CD4-positive, alpha-beta T cell treated with Interleukin-4 for 1 hour (primary cell): ENCODE data around the gene ATP6V1E1.

Source experiments
- DNase-seq, 2 donors: peaks; one replicate each; pipeline ENCODE4 v3.0.0-alpha.2; 2020 to 2022

ATP6V1E1 gene

GRCh38 chr22:17633217-17633997 lies 4.9 kb upstream of the ATP6V1E1 start:
- DNase-seq, result no peak

GRCh38 chr22:17631076-17631565 lies 2.6 kb upstream of the ATP6V1E1 start:
- DNase-seq, result no peak

DNA sequence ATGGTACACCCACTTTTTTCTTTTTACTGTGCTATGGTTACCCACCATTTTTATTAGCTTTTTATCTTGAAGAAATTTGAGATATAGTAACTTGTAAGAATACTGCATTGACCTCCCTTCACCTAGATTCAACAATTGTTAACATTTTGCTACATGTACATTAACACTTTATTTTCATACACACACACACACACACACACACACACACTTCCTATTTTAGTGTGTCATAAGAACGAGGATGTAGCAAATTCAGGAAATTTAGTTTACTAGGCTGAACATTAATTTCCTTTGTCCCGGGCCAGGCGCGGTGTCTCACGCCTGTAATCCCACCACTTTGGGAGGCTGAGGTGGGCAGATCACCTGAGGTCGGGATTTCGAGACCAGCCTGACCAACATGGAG lies 1.1 kb upstream of the ATP6V1E1 start:
- DNase-seq, result no peak

- DNase-seq, result no peak
Observed at GRCh38 chr22:17629173-17629489, 582 bp upstream of the ATP6V1E1 start.

DNA sequence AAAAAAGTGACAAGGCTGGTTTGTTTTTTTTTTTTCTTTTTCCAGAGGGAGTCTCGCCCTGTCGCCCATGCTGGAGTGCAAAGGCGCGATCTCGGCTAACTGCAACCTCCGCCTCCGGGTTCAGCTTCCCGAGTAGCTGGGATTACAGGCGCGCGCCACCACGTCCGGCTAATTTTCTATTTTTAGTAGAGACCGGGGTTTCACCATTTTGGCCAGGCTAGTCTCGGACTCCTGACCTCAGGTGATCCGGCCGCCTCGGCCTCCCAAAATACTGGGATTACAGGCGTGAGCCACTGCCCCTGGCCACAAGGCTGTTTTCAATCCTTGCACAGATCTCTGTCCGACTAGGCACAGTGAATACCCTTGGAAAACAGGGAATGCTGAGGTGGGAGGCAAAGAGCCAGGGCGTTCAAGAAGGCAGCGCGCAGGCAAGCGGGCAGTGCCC lies 566 bp downstream of the ATP6V1E1 start:
- DNase-seq, result no peak

DNA sequence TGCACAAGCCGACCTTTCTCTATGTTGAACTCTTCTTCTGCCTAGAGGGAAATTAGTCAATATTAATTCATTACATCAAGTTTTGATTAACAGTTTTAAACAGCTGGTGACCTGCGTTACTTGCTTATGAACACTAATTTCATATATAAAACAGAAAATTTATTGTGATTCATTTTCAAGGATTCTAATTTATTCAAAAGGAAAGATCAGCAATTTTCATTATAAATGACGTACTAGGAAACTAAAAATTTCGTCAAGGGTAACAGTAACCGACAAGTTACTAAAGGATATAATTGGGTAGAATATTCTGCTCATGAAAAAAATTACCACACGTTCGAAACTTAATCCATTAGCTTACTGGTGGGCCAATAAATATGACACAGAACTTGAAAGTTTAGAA lies 15.3 kb downstream of the ATP6V1E1 start:
- DNase-seq, result no peak

DNA sequence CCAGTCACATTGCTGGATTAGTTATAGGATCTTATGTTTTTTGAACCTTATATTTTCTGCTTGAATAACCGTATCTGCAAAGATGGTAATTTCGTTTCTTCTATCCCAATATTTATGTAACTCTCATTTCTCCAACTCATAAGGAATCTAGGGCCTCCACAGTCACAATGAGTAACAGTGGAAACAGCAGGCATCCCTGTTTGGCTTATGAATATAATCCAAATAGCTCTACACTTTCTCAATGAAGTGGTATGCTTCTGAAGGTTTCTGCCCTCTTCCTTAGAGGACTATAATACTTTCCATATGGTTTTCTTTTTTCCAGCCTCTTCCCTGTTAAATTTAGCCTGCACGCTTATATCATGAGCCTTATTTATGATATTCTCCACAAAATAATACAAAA lies 16.5 kb downstream of the ATP6V1E1 start:
- DNase-seq, result no peak

DNA sequence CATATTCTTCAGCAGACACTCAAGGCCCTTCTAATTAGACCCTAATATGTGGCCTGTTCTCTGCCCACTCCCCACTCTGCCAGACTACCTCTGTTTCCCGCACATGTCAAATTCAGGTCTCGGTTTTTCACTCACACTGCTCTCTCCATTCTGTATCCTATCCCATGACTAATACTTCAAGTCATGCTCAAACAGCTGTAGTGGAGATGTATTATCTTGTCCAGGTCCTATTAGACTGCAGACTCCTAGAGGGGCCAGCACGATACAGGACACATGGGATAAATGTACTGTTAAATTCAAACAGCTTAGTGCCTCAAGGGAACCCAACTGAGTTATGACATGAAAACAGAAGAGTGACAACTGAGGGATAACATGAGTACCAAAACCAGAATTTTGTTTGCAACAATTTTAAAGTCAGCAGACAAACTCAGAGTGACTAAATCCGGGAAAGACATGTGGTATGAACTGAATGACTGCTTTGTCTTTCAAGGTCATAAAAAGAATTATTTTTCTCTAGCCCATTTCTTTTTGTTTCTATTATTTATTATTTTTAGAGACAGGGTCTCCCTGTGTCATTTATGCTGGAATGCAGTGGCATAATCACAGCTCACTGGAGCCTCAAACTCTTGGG lies 20.5 kb downstream of the ATP6V1E1 start:
- DNase-seq, result no peak

- no peak for DNase-seq
Observed at GRCh38 chr22:17606496-17606895, 22.1 kb downstream of the ATP6V1E1 start.

DNA sequence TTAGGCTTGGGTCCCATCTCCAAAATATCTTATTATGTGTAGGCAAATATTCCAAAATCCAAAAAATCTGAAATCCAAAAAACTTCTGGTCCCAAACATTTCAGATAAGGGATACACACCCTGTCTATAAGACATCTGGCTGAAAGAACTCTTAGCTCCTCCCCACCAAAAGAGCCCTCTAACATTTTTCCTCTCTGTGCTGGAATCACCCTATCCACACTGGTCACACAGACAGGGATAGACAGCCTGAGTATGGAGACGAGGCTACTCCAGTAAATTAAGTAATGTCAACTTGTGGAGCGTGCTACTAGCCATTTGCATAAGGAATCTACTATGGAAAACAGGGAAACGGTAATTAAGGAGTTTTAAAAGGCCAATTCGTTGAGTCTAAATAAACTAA lies 24.9 kb downstream of the ATP6V1E1 start:
- no peak for DNase-seq

GRCh38 chr22:17601031-17601430 lies 27.5 kb downstream of the ATP6V1E1 start:
- no peak for DNase-seq

DNA sequence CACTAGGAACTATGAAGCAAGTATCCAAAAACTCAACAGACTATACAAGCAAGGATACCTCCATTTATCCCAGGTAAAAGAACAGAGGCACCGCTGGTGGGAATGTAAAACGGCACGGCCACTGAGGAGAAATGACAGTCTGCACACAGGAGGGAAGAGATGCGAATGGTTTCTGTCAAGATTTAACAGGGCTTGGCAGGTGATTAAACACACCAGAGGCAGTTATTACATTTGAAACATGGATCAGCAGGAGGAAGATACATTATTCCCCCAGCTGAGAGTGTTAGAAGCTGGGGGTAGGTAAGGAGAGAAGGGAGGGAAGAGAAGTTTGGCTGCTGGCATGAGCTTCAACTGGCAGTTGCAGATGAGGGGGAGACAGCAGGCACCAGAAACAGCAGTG lies 30.2 kb downstream of the ATP6V1E1 start:
- DNase-seq, result no peak

DNA sequence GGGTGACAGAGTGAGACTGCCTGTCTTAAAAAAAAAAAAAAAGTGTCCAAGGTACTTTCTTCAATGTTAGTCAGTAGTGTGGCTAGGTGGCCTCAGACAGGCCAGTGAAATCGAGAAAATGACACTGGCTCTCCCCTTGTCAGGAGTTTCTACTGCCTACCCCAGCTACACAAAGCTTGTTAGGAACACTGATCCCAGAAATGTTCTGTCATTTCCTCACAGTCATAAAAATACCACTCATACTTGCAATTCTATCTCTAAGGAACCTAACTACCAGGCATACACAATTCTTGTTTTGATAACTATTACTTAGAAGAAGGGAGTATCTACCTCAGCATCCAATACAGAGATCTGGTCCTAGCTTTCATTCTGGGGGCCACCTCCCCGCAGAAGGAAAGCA lies 31.3 kb downstream of the ATP6V1E1 start:
- DNase-seq, result no peak

- no peak for DNase-seq
Observed at GRCh38 chr22:17596226-17596625, 32.3 kb downstream of the ATP6V1E1 start.

DNA sequence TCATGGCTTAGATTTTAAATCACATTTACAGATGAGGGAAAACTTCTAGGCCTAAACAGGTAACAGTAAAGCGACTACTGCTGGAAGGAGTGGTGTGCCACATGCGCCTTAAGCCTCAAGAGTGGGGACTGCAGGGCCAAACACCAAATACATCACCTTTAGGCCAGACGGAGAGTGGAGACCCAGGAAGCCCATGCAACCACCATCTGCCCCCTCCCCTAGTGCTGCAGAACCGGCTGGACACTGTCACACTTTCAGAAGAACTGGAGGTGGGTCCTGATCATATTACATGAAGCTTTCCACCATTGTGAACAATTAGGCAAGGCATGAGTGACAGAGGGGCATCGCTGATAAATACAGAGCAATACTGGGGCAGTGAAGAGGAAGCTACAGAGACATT lies 36.3 kb downstream of the ATP6V1E1 start:
- DNase-seq, result no peak

GRCh38 chr22:17590586-17590985 lies 38.0 kb downstream of the ATP6V1E1 start:
- DNase-seq, result no peak

DNA sequence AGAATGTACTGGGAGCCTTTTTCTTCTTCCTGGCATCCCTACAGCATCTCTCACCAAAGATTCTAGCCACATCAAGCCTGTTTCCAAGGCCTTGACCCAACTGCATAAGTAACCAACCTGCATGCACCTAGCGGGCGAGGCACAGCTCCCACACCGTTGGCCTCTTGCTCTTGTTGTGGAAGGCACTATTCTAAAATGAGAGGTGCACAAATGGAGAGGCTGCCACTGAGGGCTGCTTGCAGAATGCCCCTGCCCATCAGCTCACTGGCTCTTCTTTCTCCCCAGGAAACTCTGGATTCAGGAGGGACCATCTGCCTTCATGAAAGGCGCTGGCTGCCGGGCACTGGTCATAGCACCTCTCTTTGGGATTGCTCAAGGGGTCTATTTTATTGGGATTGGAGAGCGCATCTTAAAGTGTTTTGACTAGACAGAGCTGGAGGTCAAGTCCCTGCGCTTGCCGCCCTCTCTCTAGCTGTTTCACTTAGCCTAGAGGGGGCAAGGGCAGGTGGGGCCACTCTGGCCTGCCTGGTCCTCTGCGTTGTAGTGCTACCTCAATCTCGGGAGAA lies 38.7 kb downstream of the ATP6V1E1 start:
- DNase-seq, result no peak

GRCh38 chr22:17588606-17589005 lies 39.9 kb downstream of the ATP6V1E1 start:
- no peak for DNase-seq

DNA sequence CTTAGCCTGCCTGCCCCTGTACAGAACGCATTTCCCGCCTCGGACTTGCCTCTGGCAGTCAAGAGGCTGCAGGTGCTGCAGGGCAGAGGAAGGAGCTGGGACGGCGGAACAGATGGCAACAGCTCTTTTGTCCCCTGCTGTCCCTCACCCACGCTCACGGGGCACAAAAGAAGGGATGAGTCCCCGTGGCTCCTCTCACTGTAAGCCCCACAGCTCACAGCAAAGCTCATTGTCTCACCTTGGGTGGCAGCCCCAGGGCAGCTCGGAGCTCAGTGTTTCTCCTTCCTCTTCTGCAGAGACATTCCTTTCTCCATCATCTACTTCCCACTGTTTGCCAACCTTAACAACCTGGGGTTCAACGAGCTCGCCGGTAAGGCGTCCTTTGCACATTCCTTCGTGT lies 40.9 kb downstream of the ATP6V1E1 start:
- DNase-seq, result no peak

DNA sequence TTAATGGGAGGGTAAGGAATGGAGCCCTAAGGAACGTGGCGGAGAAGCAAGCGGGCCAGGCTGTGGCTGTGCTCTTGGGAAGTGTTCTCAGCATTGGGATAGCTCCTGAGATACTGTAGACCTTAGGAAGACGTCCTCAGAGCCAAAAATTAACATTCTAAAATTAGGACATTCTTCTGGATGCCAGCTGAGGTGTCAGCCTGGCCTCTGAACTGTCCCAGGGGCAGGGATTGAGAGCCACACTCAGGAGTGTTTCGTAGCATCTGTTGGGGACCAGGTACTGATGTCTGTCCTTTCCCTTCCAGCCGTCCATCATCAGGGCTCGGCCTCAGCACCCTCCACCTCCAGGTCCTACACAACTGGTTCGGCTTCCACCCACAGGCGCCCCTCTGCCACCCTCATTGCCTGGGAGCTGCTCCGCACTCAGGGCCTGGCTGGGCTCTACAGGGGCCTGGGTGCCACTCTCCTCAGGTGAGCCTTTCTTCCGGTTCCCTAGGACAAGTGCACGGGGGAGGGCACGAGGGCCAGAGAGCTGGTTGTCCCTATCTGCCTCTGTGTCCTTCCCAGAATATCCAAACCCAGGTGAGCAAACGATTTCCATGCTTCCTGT lies 41.6 kb downstream of the ATP6V1E1 start:
- no peak for DNase-seq

- no peak for DNase-seq
Observed at GRCh38 chr22:17583151-17583550, 45.4 kb downstream of the ATP6V1E1 start.

GRCh38 chr22:17581631-17582030 lies 46.9 kb downstream of the ATP6V1E1 start:
- DNase-seq, result no peak

DNA sequence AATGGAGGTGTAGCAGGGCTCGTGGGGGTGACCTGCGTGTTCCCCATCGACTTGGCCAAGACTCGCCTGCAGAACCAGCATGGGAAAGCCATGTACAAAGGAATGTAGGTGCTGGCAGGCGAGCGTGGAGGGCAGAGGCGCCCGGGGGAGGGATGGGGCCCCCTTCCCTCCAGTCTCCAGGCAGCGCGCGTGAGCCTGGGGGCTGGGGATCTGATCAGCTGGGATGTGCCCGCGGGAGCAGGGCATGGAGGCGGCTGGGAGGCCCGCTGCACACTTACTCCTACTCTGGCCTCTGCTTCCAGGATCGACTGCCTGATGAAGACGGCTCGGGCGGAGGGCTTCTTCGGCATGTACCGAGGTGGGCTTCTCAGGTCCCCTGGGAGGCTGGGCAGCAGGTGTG lies 47.5 kb downstream of the ATP6V1E1 start:
- DNase-seq, result no peak
